ENCODE data around the gene MAST3.

- TF ChIP-seq CTCF (IDR thresholded peaks at IDR 0.05 in 4 of 5, conservative IDR thresholded peaks at IDR 0.05 in 1 of 5) (no peak), POLR2A (IDR thresholded peaks at IDR 0.05) (no peak)
Measured at GRCh38 chr19:18101268-18101667, 3.7 kb downstream of the MAST3 start.
